Right lobe of liver (tissue), 4 donors: ENCODE results near the gene COL23A1.

ENCODE experiments used
- CTCF ChIP-seq, 4 donors: fragments of 200-600 bp in 3 of 4; fragments of 450-650 bp in 1 of 4; IDR thresholded peaks; one replicate each; pipeline versions ENCODE4 v1.5.1 to v1.8.0; 2016 to 2022; ENCODE audit warnings: antibody characterized with exemption in 4 of 4, mild to moderate bottlenecking in 2 of 4
- POLR2A ChIP-seq: fragments of 450-650 bp; IDR thresholded peaks from one replicate; pipeline ENCODE4 v1.6.1; 2017; ENCODE audit warnings: antibody characterized with exemption, mild to moderate bottlenecking
- donor health status: DM: no; HTN: no; CAD: no.
- donor health status: DM: no; HTN: no; CAD: no.
- donor health status: DM: no; HTN: yes; CAD: no.

- no peak for TF ChIP-seq POLR2A
- TF ChIP-seq CTCF (IDR thresholded peaks at IDR 0.05), result no peak
Observed at GRCh38 chr5:178323541-178323865, 266.7 kb downstream of the COL23A1 start.
